Myocyte (in vitro differentiated cells): ENCODE data around the gene KIF26B. TPM values are rescaled to one million over a fixed set of nuclear protein-coding genes. Genes with fewer than 3 reads are reported as not detected.
A peak's percentile ranks its signal among the peaks of the same experiment; 100 is the strongest.

Experiments
- DNase-seq: peaks from one replicate; pipeline ENCODE4 v3.0.0-alpha.2; 2012; ENCODE audit warnings: low read depth
- total RNA-seq: library from RNA; depleted of rRNA; stranded (reverse); fragments of >200 nt; gene quantifications from 2 replicates; pipeline ENCODE4 v1.2.3, GENCODE V29; 2014

KIF26B gene
- total RNA-seq, 1 donor from 2014 or later: 0.83 TPM

GRCh38 chr1:245458234-245458633 is 303.4 kb downstream of the KIF26B start:
- no peak for DNase-seq

- no peak for DNase-seq
These were observed 304.0 kb downstream of the KIF26B start for GRCh38 chr1:245458761-245459174.

- DNase-seq: no peak
These were observed 304.8 kb downstream of the KIF26B start for GRCh38 chr1:245459621-245460020.

GRCh38 chr1:245461681-245462080 is 306.9 kb downstream of the KIF26B start:
- no peak for DNase-seq

GRCh38 chr1:245462161-245462560 is 307.4 kb downstream of the KIF26B start:
- DNase-seq: no peak

GRCh38 chr1:245463392-245464165 is 308.8 kb downstream of the KIF26B start:
- DNase-seq: no peak

- DNase-seq: no peak
These were observed 309.5 kb downstream of the KIF26B start for GRCh38 chr1:245464290-245464689.

GRCh38 chr1:245465666-245466065 is 310.9 kb downstream of the KIF26B start:
- no peak for DNase-seq

- no peak for DNase-seq
These were observed 311.5 kb downstream of the KIF26B start for GRCh38 chr1:245466261-245466660.

- DNase-seq: no peak
These were observed 313.0 kb downstream of the KIF26B start for GRCh38 chr1:245467804-245468203.

- DNase-seq: no peak
These were observed 314.2 kb downstream of the KIF26B start for GRCh38 chr1:245469006-245469405.

GRCh38 chr1:245469734-245470133 is 314.9 kb downstream of the KIF26B start:
- no peak for DNase-seq

GRCh38 chr1:245475126-245475525 is 320.3 kb downstream of the KIF26B start:
- peak; percentile 9 for DNase-seq

GRCh38 chr1:245475961-245476516 is 321.3 kb downstream of the KIF26B start:
- no peak for DNase-seq

GRCh38 chr1:245477941-245478340 is 323.2 kb downstream of the KIF26B start:
- no peak for DNase-seq

GRCh38 chr1:245480393-245481120 is 325.8 kb downstream of the KIF26B start:
- no peak for DNase-seq

- DNase-seq: no peak
These were observed 326.5 kb downstream of the KIF26B start for GRCh38 chr1:245481261-245481660.

GRCh38 chr1:245483247-245483646 is 328.5 kb downstream of the KIF26B start:
- no peak for DNase-seq

- DNase-seq: no peak
These were observed 329.4 kb downstream of the KIF26B start for GRCh38 chr1:245484176-245484575.

GRCh38 chr1:245485996-245486395 is 331.2 kb downstream of the KIF26B start:
- DNase-seq: no peak

- no peak for DNase-seq
These were observed 332.1 kb downstream of the KIF26B start for GRCh38 chr1:245486775-245487470.
